IPS DF 19.7 (cell line): ENCODE data around the gene FKBP8.

Experiments
- DNase-seq: peaks from one replicate; pipeline ENCODE4 v3.0.0-alpha.2; 2013; ENCODE audit warnings: low read depth, low spot score

The FKBP8 gene

DNA sequence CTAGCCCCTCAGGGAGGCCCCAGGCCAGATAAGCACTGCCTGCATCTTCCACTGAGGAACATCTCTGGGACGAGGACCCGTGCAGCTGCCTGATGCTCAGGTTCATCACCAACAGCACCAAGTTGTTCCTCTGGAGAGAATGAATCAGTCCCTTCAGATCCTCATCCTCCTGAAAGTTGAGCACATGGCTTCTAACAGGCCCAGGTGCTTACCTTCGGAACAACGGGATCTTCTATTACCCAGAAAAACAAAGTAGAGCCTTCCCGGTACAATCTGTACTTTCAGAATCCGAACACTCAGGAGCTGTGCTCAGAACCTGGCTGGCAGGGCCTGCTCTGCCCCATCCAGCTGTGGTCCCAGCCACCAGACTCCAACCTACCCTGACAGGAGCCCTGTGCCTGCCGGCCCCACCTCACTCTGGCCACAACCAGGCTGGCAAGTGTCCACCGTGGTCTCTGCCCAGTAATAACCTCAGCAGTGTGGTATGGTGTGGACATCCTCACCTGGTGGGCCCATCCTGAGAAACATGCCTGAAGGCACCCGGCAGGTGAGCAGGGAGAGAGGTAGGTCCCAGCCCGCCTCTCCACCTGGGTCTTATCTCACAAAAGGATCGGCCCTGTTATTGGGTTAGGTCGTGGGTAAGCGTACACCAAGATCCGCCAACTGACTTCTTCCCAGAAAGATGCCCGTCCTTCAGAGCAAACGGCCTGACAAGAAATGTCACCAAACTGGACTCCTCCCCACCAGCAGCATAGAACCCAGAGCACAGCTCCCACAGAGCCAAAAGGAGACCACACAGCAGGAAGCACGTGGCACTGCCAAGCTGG lies 55.6 kb downstream of the FKBP8 start:
- DNase-seq = no peak

GRCh38 chr19:18486746-18487145 lies 56.6 kb downstream of the FKBP8 start:
- no peak for DNase-seq

DNA sequence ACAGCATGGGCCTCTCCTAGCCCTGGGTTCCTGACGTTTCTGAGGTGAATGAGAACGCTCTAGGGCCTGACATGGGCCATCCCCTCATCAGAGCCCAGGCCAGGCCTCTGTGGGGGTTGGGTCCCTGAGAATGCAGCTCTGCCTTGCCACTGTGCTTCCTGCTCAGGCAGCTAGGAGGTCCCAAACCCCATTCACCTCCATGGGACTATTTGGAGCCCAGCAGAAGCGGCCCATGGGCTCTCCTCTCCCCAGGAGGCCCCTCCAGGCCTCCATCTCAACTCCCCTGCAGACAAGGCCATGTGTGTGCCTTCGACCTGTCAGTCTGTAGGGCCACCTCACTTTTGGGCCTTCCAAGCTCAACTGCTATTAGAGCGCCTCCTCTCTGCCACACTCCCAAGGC lies 58.4 kb downstream of the FKBP8 start:
- DNase-seq = no peak

DNA sequence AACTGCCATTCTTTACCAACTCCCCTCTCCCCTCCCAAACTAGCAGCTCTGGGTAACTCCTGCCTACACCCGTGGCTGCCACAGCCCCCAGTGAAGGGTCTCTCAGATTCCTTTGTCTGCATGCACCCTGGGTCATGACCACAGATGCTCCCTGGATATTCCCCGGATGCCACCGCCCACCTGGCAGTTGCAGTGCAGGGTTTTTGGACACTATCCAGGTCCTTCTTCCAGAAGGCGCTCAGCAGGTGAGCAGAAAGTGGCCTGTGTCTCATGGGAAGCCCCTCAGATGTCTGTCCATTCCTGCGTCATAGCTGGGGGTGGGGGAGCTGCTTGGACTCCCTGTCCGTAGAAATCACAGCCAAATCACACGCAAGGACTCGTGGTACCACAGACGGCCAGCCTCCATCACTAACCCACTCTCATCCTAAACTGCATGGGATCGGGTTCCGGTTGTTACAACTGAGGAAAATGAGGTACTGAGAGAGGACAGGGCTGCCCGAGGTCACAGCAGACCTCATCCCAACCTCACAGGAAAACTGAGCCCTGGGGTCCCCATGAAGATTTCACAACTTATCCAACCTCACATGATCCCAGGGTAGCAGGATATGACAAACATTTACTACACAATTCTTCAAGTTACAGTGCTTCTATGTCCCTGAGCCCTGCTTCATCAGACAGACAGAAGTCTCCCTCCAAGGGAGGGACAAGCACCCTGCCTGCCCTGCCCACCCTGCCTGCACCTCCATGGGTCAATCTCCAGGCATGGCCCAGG lies 60.1 kb downstream of the FKBP8 start:
- DNase-seq = no peak
